Measurements from ENCODE around the gene QDPR. TPM values are rescaled to one million over a fixed set of nuclear protein-coding genes. Genes with fewer than 3 reads are reported as not detected.

QDPR gene
- total and polyA plus RNA-seq, 12 donors = 21.6 to 68.4 (median 54.9) TPM

DNA sequence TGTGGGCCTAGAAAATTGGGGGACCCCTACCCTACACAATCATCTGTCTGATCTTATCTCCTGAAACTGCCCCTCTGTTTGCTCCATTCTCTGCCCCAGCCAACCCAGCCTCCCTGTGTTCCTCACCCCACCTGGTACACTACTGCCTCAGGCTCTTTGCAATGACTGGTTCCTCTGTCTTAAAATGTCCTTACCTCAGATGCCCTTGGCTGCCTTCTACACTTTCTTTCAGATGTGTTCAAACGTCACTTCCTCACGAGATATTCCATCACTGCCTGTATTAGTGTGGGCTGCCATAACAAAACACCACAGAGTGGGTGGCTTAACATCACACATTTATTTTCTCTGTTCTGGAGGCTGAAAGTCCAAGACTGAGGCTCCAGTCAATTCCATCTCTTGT is 29.2 kb downstream of the QDPR start:
- ATAC-seq (no peak), DNase-seq (no peak)
- Histone ChIP-seq H3K4me3 (no peak overlapping the region), H3K9me3 (peaks cover 0 to 30% (median 5%) of the 10 kb centered on the region in 11 donors), H3K27ac (no peak overlapping the region), H3K4me1 (no peaks in the 10 kb centered on the region), H3K36me3 (peaks cover 0 to 69% (median 27%) of the 10 kb centered on the region in 9 donors), H3K27me3 (no peaks in the 10 kb centered on the region)
- TF ChIP-seq, protein P1, sequence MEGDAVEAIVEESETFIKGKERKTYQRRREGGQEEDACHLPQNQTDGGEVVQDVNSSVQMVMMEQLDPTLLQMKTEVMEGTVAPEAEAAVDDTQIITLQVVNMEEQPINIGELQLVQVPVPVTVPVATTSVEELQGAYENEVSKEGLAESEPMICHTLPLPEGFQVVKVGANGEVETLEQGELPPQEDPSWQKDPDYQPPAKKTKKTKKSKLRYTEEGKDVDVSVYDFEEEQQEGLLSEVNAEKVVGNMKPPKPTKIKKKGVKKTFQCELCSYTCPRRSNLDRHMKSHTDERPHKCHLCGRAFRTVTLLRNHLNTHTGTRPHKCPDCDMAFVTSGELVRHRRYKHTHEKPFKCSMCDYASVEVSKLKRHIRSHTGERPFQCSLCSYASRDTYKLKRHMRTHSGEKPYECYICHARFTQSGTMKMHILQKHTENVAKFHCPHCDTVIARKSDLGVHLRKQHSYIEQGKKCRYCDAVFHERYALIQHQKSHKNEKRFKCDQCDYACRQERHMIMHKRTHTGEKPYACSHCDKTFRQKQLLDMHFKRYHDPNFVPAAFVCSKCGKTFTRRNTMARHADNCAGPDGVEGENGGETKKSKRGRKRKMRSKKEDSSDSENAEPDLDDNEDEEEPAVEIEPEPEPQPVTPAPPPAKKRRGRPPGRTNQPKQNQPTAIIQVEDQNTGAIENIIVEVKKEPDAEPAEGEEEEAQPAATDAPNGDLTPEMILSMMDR (IDR thresholded peaks at IDR 0.05) = no peak
- WGBS, 2 donors = 88 to 94% methylated on average over 2 of the region's 2 CpGs
- intact Hi-C loops (cut with DNase I) = no loop called here

DNA sequence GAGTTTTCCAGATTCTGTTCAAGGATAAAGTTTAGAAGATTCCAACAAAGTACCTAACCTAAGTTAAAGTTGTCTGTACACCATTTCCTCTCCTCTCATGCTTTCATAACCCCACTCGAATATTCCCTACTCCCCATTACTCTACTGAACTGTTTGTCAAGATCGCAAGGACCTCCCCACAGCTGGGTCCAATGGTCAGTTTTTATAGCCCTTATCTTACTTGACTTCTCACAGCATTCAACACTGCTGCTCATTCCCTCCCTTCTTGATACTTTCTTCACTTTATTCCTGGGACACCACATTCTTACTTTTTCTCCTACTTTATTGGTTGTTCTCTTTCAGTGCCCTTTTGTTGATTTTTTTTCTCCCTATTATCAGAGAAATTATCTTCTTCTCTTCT is 30.9 kb downstream of the QDPR start:
- H3K9me3 ChIP-seq = peaks cover 0 to 30% (median 5%) of the 10 kb centered on the region in 11 donors
- 88 to 89% methylated on average over 2 of the region's 2 CpGs for WGBS, 2 donors
- H3K4me1 ChIP-seq = no peaks in the 10 kb centered on the region
- TF ChIP-seq, protein P1 (IDR thresholded peaks at IDR 0.05) = no peak
- no peak overlapping the region for H3K4me3 ChIP-seq
- H3K27ac ChIP-seq = peak overlapping the region in 2 of 10 donors; percentile 1 to 52
- no peaks in the 10 kb centered on the region for H3K27me3 ChIP-seq
- intact Hi-C loops (cut with DNase I) = no loop called here
- peaks cover 0 to 52% (median 11%) of the 10 kb centered on the region in 9 donors for H3K36me3 ChIP-seq
- no peak for ATAC-seq
- no peak for DNase-seq

DNA sequence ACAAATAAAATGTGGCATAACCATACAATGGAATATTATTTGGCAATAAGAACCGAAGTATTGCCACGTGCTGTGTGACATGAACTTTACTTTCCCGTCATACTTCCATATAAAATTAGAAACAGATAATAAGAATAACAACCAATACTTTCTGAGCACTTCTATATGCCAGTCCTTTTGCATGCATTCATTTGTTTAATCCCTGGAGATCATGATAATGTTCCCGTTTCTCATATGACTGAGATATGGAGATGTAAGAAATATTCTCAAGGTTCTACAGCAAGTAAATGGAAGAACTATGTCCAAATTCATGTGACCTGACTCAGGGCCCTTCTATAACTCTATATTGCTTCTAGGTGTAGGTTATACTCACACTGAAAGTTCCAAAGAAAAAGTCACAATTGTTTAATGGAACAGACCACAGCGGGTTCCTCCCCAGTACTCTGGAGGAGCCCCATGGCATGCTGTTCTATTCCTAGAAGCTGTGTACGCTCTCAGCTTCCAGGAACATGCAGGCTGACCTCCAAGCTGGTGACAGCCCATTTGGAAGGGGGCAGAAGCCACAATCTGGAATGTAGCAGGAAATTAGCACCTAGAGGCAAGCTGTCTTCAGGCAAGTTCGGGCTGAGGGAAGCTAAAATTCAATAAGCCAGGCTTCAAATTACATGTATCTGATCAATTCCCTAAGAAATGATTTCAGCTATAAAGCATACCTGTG is 31.5 kb downstream of the QDPR start:
- H3K9me3 ChIP-seq = peaks cover 0 to 30% (median 5%) of the 10 kb centered on the region in 11 donors
- WGBS, 2 donors = 62 to 73% methylated on average over 7 of the region's 7 CpGs
- H3K36me3 ChIP-seq = peaks cover 0 to 51% (median 11%) of the 10 kb centered on the region in 9 donors
- no peaks in the 10 kb centered on the region for H3K27me3 ChIP-seq
- peak overlapping the region in 2 of 10 donors; percentile 1 to 52 for H3K27ac ChIP-seq
- intact Hi-C loops (cut with DNase I) = no loop called here
- peak in 1 of 2 donors; percentile 18 for DNase-seq
- ATAC-seq = peak in 6 of 8 donors; percentile 70 to 89 (median 83)
- no peak overlapping the region for H3K4me3 ChIP-seq
- TF ChIP-seq, protein P1 (IDR thresholded peaks at IDR 0.05) = no peak
- no peaks in the 10 kb centered on the region for H3K4me1 ChIP-seq

DNA sequence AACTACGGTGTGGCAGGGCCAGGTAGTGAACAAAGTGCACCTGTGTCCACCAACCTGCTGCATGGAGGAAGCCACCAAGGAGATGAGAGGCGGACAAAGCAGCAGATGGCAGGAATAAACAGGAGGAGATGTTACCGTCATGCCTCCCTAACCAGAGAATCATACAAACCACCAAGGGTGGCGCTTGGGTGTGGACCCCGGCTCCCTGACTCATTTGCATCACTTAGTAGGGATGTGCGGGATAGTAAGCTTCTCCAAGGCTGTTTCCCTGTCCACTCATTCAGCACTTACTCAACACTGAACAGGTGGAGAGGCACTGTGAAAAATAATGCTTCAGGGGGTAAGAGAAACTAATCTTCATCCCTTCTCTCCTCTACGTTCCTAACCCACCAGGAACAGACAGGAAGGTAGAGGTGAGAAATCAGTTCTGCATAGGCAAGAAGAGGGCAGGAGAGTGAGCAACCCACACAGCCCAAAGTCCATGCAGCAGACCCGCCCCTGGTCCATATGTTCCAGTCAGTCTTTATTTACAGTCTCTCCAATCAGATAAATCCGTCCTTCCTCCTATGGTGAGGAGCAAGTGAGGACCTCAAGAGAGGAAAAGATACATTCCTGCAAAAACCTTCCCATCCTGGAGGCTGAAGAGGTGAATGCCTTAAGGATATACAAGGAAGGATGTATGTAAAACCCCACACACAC is 34.0 kb downstream of the QDPR start:
- Histone ChIP-seq H3K4me3 (no peak overlapping the region), H3K4me1 (no peaks in the 10 kb centered on the region), H3K9me3 (peaks cover 0 to 30% (median 5%) of the 10 kb centered on the region in 11 donors), H3K27ac (no peak overlapping the region), H3K36me3 (peaks cover 0 to 29% (median 0%) of the 10 kb centered on the region in 9 donors), H3K27me3 (no peaks in the 10 kb centered on the region)
- TF ChIP-seq, protein P1 (IDR thresholded peaks at IDR 0.05) = no peak
- DNase-seq (no peak), ATAC-seq (no peak)
- intact Hi-C loops (cut with DNase I) = loop anchor here in 2 of 10 donors (2.0 to 10.0 kb wide), 2 partner anchors 1183 to 1187 kb away; no protein-coding TSS in a partner anchor
- 84 to 97% methylated on average over 9 of the region's 9 CpGs for WGBS, 2 donors

Measured in heart right ventricle (tissue), 16 donors.